Neural progenitor cell (in vitro differentiated cells): ENCODE measurements around the gene RGS6. TPM values are rescaled to one million over a fixed set of nuclear protein-coding genes. Genes with fewer than 3 reads are reported as not detected.

Source experiments
- DNase-seq: peaks from one replicate; pipeline ENCODE4 v3.0.0-alpha.2; 2016; ENCODE audit warnings: low spot score
- H2AFZ ChIP-seq: fragments of 200-600 bp; sonication (generic); replicated peaks from 2 replicates; pipeline ENCODE4 v1.6.1; 2016; ENCODE audit warnings: antibody characterized with exemption
- H3F3A ChIP-seq: fragments of 200-600 bp; sonication (generic); 2 replicates; pipeline ENCODE4 v1.6.1; 2016; ENCODE audit warnings: antibody characterized with exemption, low read depth
- H3K27ac ChIP-seq: fragments of 200-600 bp; sonication (generic); 2 replicates; pipeline ENCODE4 v1.5.1; 2016; ENCODE audit warnings: mild to moderate bottlenecking
- H3K27me3 ChIP-seq: fragments of 200-600 bp; sonication (generic); 2 replicates; pipeline ENCODE4 v1.6.1; 2016; ENCODE audit warnings: mild to moderate bottlenecking, moderate library complexity
- H3K36me3 ChIP-seq: fragments of 200-600 bp; sonication (generic); 2 replicates; pipeline ENCODE4 v1.5.1; 2016
- H3K4me1 ChIP-seq: fragments of 200-600 bp; sonication (generic); 2 replicates; pipeline ENCODE4 v1.6.1; 2016; ENCODE audit warnings: mixed run types
- H3K4me2 ChIP-seq: fragments of 200-600 bp; sonication (generic); 2 replicates; pipeline ENCODE4 v1.6.1; 2016
- H3K4me3 ChIP-seq: fragments of 200-600 bp; sonication (generic); 2 replicates; pipeline ENCODE4 v1.5.1; 2016
- H3K79me2 ChIP-seq: fragments of 200-600 bp; sonication (generic); 2 replicates; pipeline ENCODE4 v1.6.1; 2016; ENCODE audit warnings: low read depth
- H3K9ac ChIP-seq: fragments of 200-600 bp; sonication (generic); 2 replicates; pipeline ENCODE4 v1.6.1; 2016
- H3K9me3 ChIP-seq: fragments of 200-600 bp; sonication (generic); 2 replicates; pipeline ENCODE4 v1.5.1; 2016; ENCODE audit warnings: low read depth
- H4K20me1 ChIP-seq: fragments of 200-600 bp; sonication (generic); 2 replicates; pipeline ENCODE4 v1.6.1; 2016; ENCODE audit warnings: low read depth
- H3K27ac Mint-ChIP-seq: 3 replicates; pipeline ENCODE4 v1.8.0; 2021; ENCODE audit warnings: mixed read lengths
- H3K27me3 Mint-ChIP-seq: 2 replicates; pipeline ENCODE4 v1.8.0; 2022; ENCODE audit warnings: low read depth, mild to moderate bottlenecking, inconsistent platforms, moderate library complexity, mixed read lengths; ENCODE audit not compliant: insufficient read depth
- H3K36me3 Mint-ChIP-seq: 3 replicates; pipeline ENCODE4 v1.8.0; 2021; ENCODE audit warnings: mixed read lengths
- H3K4me1 Mint-ChIP-seq: 3 replicates; pipeline ENCODE4 v1.8.0; 2021; ENCODE audit warnings: mixed read lengths
- H3K4me3 Mint-ChIP-seq: 3 replicates; pipeline ENCODE4 v1.8.0; 2021; ENCODE audit warnings: mild to moderate bottlenecking, moderate library complexity, mixed read lengths
- H3K9me3 Mint-ChIP-seq: 3 replicates; pipeline ENCODE4 v1.8.0; 2020; ENCODE audit warnings: mixed read lengths
- CTCF ChIP-seq: fragments of 200-600 bp; sonication (generic); IDR thresholded peaks from 2 replicates; pipeline ENCODE4 v1.5.1; 2017; ENCODE audit warnings: antibody characterized with exemption, mild to moderate bottlenecking
- EZH2 ChIP-seq: fragments of 200-600 bp; sonication (generic); IDR thresholded peaks from 2 replicates; pipeline ENCODE4 v1.6.1; 2017; ENCODE audit warnings: antibody characterized with exemption, mild to moderate bottlenecking, moderate library complexity
- EZH2phosphoT487 ChIP-seq: fragments of 200-600 bp; sonication (generic); IDR thresholded peaks from 2 replicates; pipeline ENCODE4 v1.6.1; 2017; ENCODE audit warnings: antibody characterized with exemption
- total RNA-seq: library from RNA; depleted of rRNA; stranded (reverse); fragments of >200 nt; gene quantifications from 2 replicates; pipeline ENCODE4 v1.2.3, GENCODE V29; 2015; ENCODE audit warnings: low replicate concordance

RGS6 gene
- total RNA-seq, 1 donor from 2014 or later: 0.80 TPM

- Histone ChIP-seq H3K9ac (no peak overlapping the region), H4K20me1 (no peaks in the 10 kb centered on the region), H3K9me3 (no peaks in the 10 kb centered on the region), H3K27ac (no peak overlapping the region), H3K79me2 (no peaks in the 10 kb centered on the region), H3K27me3 (no peaks in the 10 kb centered on the region), H3F3A (no peaks in the 10 kb centered on the region), H3K4me2 (no peak overlapping the region), H3K4me3 (no peak overlapping the region), H3K36me3 (no peaks in the 10 kb centered on the region), H3K4me1 (peaks cover 15% of the 10 kb centered on the region), H2AFZ (no peak overlapping the region)
- Mint-ChIP-seq H3K27me3 (peaks cover 2% of the 10 kb centered on the region), H3K4me1 (peaks cover 8% of the 10 kb centered on the region), H3K9me3 (peaks cover 2% of the 10 kb centered on the region), H3K4me3 (no peak overlapping the region), H3K36me3 (no peaks in the 10 kb centered on the region), H3K27ac (no peak overlapping the region)
- TF ChIP-seq EZH2 (no peak), EZH2phosphoT487 (no peak), CTCF (no peak)
- no peak for DNase-seq
These were observed 20.6 kb upstream of the RGS6 start for GRCh38 chr14:71911669-71912068.

GRCh38 chr14:71913342-71913741 lies 18.9 kb upstream of the RGS6 start:
- Mint-ChIP-seq H3K9me3 (peaks cover 2% of the 10 kb centered on the region), H3K27ac (no peak overlapping the region), H3K36me3 (no peaks in the 10 kb centered on the region), H3K27me3 (peaks cover 2% of the 10 kb centered on the region), H3K4me3 (no peak overlapping the region), H3K4me1 (peaks cover 3% of the 10 kb centered on the region)
- Histone ChIP-seq H3K27ac (no peak overlapping the region), H3K36me3 (no peaks in the 10 kb centered on the region), H3K9me3 (no peaks in the 10 kb centered on the region), H3F3A (no peaks in the 10 kb centered on the region), H3K4me2 (no peak overlapping the region), H4K20me1 (no peaks in the 10 kb centered on the region), H3K79me2 (no peaks in the 10 kb centered on the region), H3K27me3 (no peaks in the 10 kb centered on the region), H3K4me1 (peaks cover 12% of the 10 kb centered on the region), H3K4me3 (no peak overlapping the region), H3K9ac (no peak overlapping the region), H2AFZ (no peak overlapping the region)
- TF ChIP-seq EZH2phosphoT487: no peak
- TF ChIP-seq CTCF: no peak
- TF ChIP-seq EZH2: no peak
- DNase-seq: no peak

GRCh38 chr14:71918955-71919354 lies 13.3 kb upstream of the RGS6 start:
- peaks cover 4% of the 10 kb centered on the region for H3K9me3 Mint-ChIP-seq

More at GRCh38 chr14:71918955-71919354, 13.3 kb upstream of the RGS6 start:
- Histone ChIP-seq H4K20me1 (no peaks in the 10 kb centered on the region), H2AFZ (peak overlapping the region; percentile 91), H3F3A (no peaks in the 10 kb centered on the region), H3K4me3 (no peak overlapping the region), H3K9me3 (no peaks in the 10 kb centered on the region), H3K27me3 (no peaks in the 10 kb centered on the region), H3K36me3 (no peaks in the 10 kb centered on the region), H3K79me2 (no peaks in the 10 kb centered on the region), H3K4me1 (peaks cover 12% of the 10 kb centered on the region), H3K4me2 (peak overlapping the region; percentile 55), H3K27ac (no peak overlapping the region), H3K9ac (no peak overlapping the region)
- Mint-ChIP-seq H3K4me3 (no peak overlapping the region), H3K36me3 (no peaks in the 10 kb centered on the region), H3K4me1 (peaks cover 16% of the 10 kb centered on the region), H3K27me3 (no peaks in the 10 kb centered on the region), H3K27ac (peak overlapping the region; percentile 31)
- peak; percentile 69 for DNase-seq
- TF ChIP-seq EZH2phosphoT487: no peak
- no peak for TF ChIP-seq EZH2
- no peak for TF ChIP-seq CTCF
